ENCODE measurements around the gene IL6R.

IL6R gene

DNA sequence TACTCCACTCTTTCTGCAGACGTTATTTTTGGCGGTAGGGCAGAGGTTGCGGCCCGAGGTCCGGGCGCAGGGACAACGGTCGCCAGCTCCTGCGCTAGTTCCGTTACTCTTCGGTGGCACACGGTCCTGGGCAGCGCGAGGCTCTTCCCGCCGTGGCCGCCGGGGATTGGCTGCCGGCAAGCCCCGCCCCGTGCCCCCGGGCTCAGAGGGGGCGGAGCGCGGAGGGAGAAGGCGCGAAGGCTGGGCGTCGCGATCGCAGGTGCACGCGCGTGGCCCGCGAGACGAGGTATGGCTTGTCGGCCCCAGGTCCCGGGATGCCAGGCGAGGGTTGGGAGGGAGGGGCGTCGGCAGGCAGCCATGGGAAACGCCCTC lies 97.6 kb downstream of the IL6R start:
- in situ Hi-C loops (cut with MboI; ENCODE audit: low sequenced_read_pairs): no loop called here

DNA sequence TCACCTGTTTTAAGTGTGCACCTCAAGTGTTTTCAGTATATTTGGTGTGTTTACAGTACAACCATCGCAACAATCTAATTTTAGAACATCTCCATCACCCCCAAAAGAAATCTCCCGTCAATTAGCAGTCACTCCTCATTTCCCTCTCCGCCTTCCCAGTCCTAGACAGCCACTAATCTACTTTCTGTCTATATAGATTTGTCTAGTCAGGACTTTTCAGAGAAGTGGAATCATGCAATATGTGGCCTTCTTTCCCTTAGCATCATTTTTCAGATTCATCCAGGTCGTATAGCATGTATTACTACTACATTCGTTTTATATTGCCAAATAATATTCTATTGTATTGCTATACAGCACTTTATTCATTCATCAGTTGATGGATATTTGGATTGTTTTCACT lies 98.8 kb downstream of the IL6R start:
- in situ Hi-C loops (cut with MboI; ENCODE audit: low sequenced_read_pairs): no loop called here

DNA sequence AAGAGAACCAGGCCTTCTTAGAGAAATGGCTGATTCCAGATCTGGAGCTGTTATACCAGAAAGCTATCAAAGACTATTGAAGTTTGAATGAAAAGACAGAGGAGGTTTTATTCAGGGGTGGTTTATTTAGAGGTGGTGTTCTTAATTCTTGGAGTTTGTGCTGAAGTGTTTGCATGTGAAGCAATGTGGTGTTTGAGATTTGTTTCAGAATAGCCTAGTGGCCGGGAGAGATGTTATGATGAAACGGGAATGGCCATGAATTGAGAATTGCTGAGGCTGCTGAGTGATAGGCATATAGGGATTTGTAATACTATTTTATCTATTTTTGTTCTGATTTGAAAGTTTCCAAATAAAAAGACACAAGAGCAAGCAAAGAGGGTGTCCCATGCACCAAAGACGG lies 107.6 kb downstream of the IL6R start:
- in situ Hi-C loops (cut with MboI; ENCODE audit: low sequenced_read_pairs): no loop called here

DNA sequence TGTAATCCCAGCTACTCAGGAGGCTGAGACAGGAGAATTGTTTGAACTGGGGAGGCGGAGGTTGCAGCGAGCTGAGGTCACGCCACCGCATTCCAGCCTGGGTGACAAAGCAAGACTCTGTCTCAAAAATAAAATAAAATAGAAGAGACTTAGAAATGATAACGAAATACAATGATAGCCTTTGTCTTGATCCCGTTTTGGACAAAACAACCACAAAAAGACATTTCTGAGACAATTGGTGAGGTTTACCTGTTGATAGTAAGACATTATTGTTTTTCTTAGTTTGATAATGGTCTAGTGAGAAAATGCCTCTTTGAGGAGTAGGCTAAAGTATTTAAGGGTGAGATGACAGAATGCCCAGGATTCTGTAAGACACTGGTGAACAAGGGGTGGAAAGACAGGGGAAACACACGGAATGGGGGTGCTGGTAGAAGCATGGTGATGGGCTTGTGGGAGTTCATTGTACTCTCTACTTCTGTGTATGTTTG lies 109.0 kb downstream of the IL6R start:
- in situ Hi-C loops (cut with MboI; ENCODE audit: low sequenced_read_pairs): no loop called here

DNA sequence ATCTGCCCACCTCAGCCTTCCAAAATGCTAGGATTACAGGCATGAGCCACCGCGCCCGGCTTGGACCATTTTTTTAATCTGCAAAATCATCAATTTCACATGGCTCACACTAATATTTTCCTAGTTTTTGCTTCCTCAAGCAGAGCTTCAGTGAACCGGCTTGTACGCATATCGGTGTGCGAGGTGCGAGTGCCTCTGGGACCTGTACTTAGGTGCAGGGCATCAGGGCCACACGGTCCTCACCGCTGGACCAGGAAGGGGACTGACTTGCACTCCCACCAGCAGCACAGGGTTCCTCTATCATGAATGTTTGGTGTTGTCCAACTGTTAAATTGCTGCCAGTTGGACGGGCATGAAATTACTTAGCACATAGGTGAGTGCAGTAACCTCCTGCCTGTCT lies 112.5 kb downstream of the IL6R start:
- in situ Hi-C loops (cut with MboI; ENCODE audit: low sequenced_read_pairs): no loop called here
